Epithelial cell of proximal tubule (primary cell): ENCODE measurements around the gene ST6GALNAC2. TPM values are rescaled to one million over a fixed set of nuclear protein-coding genes. Genes with fewer than 3 reads are reported as not detected.
A peak's percentile ranks its signal among the peaks of the same experiment; 100 is the strongest.
"Not testable (repeated sequence)": the region's sequence is repeated elsewhere in the genome, so short reads cannot be mapped to it uniquely, and the experiment has no call there.

ENCODE experiments used
- DNase-seq: peaks from one replicate; pipeline ENCODE4 v3.0.0-alpha.2; 2011; ENCODE audit warnings: low read depth
- H3K4me3 ChIP-seq: 2 replicates; pipeline ENCODE4 v1.5.1; 2011; ENCODE audit warnings: low read depth, mild to moderate bottlenecking, low read length
- CTCF ChIP-seq: conservative IDR thresholded peaks from 2 replicates; pipeline ENCODE4 v1.5.1; 2012; ENCODE audit warnings: low read depth, mild to moderate bottlenecking, low read length
- total RNA-seq: library from RNA; depleted of rRNA; stranded (reverse); fragments of >200 nt; gene quantifications from 2 replicates; pipeline ENCODE4 v1.2.3, GENCODE V29; 2015

The ST6GALNAC2 gene
- total RNA-seq, 1 donor from 2014 or later, result 2.9 TPM

- DNase-seq, result no peak
- no peak overlapping the region for H3K4me3 ChIP-seq
- no peak for TF ChIP-seq CTCF
Measured at GRCh38 chr17:76626442-76626841, 40.8 kb upstream of the ST6GALNAC2 start.

DNA sequence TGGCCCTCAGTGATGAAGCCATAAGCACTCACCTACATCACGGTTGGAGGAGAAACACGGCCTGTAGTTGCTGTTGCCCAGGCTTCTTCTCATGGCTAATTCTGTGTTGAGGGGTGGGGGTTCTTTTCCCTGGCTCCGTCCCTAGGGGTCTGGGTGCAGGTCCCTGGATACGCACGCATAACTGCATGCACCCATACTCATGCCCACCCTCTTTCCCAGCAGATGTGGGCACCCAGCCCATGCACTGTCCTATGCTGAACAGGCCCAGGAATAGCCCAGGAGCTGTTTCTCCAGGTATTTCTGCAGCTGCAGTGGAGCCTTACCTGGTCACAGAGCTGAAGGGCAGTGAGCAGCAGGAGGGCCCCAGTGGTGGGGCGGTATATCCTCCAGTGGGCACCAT is 39.8 kb upstream of the ST6GALNAC2 start:
- DNase-seq, result no peak
- no peak for TF ChIP-seq CTCF

DNA sequence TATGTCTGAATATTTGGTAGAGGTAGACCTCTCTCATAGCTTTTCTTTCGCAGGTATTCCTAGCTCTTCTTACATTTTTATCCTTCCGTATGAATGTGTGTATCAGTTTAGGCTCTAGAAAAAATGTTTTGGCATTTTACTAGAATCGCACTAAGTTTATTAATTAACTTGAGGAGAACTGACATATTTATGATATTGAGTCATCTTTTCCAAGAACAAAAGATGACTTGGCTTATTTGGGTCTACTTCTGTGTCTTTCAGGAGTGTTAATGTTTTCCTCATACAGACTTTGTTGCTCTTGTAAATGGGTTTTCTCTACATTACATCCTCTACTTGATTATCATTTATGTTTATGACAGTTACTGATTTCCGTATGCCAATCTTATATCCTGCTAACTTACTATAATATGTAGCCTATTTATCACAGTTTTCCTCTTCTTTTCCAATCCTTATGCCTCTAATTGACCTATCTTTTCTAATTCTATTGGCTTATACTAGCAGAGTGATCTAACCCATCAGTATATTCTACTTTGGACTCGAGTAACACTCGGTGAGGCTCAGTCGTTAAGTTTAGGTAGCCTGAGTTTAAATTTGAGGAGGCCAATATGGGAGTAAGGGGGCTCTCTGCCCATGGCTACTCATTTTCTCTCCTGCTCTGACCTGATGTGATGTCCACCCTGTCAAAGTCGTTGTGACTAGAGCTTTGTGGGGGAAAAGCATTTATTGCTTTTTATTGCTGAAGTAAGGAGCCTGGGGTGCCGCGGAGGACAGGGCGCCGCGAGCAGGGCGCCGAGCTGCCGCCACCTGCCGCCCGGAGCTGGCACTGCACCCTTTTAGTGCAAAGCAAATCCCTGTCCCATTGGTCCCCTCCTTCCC is 37.8 kb upstream of the ST6GALNAC2 start:
- H3K4me3 ChIP-seq, result peak overlapping the region; percentile 38
- DNase-seq, result peak; percentile 52
- peak; percentile 94 for TF ChIP-seq CTCF

More for the DNA sequence above, 39.8 kb upstream of the ST6GALNAC2 start:
- H3K4me3 ChIP-seq, result no peak overlapping the region

- TF ChIP-seq CTCF, result no peak
Measured at GRCh38 chr17:76617838-76618237, 32.2 kb upstream of the ST6GALNAC2 start.

GRCh38 chr17:76614912-76615617 is 29.4 kb upstream of the ST6GALNAC2 start:
- no peak for DNase-seq
- TF ChIP-seq CTCF, result no peak
- no peak overlapping the region for H3K4me3 ChIP-seq

More at GRCh38 chr17:76617838-76618237, 32.2 kb upstream of the ST6GALNAC2 start:
- DNase-seq, result no peak
- H3K4me3 ChIP-seq, result no peak overlapping the region

GRCh38 chr17:76614064-76614759 is 28.6 kb upstream of the ST6GALNAC2 start:
- DNase-seq, H3K4me3 ChIP-seq: not testable (repeated sequence)
